ENCODE measurements around the gene TCF25.

DNA sequence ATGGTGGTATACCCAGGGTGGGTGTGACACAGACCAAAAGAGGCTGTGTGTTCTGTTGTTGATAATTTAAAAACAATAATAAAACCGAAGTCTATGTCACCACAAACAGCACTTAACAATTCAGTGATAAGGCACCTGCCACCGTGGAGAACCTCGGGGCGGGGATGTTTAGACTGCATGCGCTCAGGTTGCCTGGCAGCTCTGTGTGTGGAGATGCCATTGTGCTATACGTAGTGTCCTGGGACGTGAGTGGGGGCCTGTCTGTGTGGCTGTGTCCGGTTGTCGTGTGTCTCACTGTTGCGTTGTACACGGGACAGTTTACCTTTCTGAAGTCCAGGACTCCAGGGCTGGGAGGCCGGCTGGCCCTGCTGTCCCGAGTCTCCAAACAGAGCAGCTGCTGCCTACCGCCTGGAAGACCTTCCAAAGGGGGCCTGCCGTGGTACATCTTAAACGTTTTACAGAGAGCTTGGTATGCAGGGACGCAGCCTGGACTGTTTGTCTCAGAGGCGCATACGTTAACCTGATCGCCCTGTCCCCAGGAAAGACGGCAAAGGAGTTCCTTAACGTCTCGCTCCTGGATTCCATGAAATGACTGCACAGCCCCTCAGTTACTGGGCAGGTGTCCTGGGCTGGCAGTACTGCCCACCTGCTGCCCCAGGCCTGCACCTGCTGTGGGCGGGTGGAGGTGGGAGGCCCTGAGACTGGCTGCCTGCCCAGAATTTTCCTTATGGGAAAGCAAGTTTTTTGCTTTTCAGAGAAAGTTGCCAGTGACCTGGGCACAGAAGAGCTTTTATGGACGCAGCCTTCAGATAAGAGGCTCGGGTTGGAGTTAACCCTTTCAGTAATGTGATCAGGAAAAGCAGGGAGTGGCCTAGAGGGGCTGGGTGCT lies 26.1 kb upstream of the TCF25 start:
- TF ChIP-seq, protein P1, sequence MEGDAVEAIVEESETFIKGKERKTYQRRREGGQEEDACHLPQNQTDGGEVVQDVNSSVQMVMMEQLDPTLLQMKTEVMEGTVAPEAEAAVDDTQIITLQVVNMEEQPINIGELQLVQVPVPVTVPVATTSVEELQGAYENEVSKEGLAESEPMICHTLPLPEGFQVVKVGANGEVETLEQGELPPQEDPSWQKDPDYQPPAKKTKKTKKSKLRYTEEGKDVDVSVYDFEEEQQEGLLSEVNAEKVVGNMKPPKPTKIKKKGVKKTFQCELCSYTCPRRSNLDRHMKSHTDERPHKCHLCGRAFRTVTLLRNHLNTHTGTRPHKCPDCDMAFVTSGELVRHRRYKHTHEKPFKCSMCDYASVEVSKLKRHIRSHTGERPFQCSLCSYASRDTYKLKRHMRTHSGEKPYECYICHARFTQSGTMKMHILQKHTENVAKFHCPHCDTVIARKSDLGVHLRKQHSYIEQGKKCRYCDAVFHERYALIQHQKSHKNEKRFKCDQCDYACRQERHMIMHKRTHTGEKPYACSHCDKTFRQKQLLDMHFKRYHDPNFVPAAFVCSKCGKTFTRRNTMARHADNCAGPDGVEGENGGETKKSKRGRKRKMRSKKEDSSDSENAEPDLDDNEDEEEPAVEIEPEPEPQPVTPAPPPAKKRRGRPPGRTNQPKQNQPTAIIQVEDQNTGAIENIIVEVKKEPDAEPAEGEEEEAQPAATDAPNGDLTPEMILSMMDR (IDR thresholded peaks at IDR 0.05 in 4 of 5, conservative IDR thresholded peaks at IDR 0.05 in 1 of 5) = no peak
- no peak for TF ChIP-seq POLR2A (IDR thresholded peaks at IDR 0.05)

Data from gastrocnemius medialis (tissue), 4 donors.